ENCODE measurements around the gene CMKLR1.

CMKLR1 gene

DNA sequence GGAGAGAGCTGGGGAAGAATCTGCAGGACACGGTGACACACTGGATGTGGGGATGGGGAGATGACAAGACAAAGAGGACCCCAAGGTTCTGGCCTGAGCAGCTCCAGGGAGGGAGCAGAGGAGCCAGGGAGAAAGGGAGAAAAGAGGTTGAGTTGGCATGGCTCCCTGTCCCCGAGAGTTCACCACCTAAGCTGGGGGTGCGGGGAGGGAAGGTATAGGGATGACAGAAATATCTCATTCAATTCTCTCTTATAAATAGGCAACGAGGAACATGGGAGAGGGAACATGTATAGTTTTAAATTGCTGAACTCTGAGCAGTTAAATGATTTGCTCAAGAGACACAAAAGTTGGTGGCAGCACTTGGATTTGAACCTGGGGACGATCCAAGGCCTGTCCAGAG, 85.1 kb downstream of the CMKLR1 start:
- no peak overlapping the region for H3K4me3 ChIP-seq (replicated peaks; ENCODE audit: low read depth, low read length)
- DNase-seq (ENCODE audit: extremely low read depth, low read depth), result no peak
- TF ChIP-seq, protein P1, sequence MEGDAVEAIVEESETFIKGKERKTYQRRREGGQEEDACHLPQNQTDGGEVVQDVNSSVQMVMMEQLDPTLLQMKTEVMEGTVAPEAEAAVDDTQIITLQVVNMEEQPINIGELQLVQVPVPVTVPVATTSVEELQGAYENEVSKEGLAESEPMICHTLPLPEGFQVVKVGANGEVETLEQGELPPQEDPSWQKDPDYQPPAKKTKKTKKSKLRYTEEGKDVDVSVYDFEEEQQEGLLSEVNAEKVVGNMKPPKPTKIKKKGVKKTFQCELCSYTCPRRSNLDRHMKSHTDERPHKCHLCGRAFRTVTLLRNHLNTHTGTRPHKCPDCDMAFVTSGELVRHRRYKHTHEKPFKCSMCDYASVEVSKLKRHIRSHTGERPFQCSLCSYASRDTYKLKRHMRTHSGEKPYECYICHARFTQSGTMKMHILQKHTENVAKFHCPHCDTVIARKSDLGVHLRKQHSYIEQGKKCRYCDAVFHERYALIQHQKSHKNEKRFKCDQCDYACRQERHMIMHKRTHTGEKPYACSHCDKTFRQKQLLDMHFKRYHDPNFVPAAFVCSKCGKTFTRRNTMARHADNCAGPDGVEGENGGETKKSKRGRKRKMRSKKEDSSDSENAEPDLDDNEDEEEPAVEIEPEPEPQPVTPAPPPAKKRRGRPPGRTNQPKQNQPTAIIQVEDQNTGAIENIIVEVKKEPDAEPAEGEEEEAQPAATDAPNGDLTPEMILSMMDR (IDR thresholded peaks at IDR 0.05; ENCODE audit: low read depth, low read length, missing control alignments), result no peak

DNA sequence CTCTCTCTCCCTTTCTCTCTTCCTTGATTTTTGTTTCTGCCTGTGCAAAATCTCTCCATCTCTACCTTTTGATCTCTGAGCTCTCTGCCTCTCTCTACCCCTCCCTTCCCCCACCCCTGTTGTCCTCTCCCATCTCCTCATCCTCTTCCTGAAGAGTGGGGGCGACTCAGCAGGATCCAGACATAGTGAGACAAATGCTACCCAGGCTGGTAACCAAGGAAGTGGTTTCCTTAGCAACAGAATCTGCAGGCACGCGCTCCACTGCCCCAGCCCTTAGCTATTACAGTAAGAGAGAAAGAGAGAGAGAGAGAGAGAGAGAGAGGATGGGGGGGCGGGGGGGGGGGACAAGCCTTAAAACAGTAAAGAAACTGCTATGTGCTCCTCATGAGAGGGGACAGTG, 85.6 kb downstream of the CMKLR1 start:
- no peak for DNase-seq (ENCODE audit: extremely low read depth, low read depth)
- H3K4me3 ChIP-seq (replicated peaks; ENCODE audit: low read depth, low read length), result no peak overlapping the region
- TF ChIP-seq, protein P1 (IDR thresholded peaks at IDR 0.05; ENCODE audit: low read depth, low read length, missing control alignments), result no peak

DNA sequence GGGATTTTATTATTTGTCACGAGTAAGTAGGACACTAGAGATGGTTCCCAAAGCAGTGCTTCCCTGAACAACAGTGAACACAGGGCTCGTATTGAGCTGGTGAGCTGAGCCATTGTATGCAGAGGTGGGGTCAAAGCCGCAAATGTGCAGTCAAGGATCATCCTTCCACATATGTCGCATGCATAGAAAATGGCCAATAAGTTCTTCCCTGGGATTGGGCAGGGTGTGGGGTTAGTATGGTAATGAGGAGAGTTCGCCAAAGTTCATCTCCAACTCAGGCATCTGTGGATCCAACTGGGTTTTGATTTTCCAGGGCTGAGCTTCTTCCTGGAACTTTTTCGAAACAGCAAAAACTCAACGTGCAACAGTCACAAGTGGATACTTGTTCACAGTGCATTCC, 86.6 kb downstream of the CMKLR1 start:
- TF ChIP-seq, protein P1 (IDR thresholded peaks at IDR 0.05; ENCODE audit: low read depth, low read length, missing control alignments), result no peak
- H3K4me3 ChIP-seq (replicated peaks; ENCODE audit: low read depth, low read length), result no peak overlapping the region
- no peak for DNase-seq (ENCODE audit: extremely low read depth, low read depth)

DNA sequence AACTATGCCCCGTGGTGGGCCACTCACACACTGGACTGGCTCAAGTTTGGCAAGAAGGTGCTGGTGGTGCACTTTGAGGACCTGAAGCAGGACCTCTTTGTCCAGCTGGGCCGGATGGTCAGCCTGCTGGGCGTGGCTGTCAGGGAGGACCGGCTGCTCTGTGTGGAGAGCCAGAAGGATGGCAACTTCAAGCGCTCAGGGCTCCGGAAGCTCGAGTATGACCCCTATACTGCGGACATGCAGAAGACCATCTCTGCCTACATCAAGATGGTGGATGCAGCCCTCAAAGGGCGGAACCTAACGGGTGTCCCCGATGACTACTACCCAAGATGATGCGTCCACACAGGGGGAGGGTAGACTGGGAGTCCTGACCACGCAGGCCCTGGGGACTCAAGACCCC, 91.1 kb downstream of the CMKLR1 start:
- TF ChIP-seq, protein P1 (IDR thresholded peaks at IDR 0.05; ENCODE audit: low read depth, low read length, missing control alignments), result no peak
- H3K4me3 ChIP-seq (replicated peaks; ENCODE audit: low read depth, low read length), result no peak overlapping the region
- no peak for DNase-seq (ENCODE audit: extremely low read depth, low read depth)

DNA sequence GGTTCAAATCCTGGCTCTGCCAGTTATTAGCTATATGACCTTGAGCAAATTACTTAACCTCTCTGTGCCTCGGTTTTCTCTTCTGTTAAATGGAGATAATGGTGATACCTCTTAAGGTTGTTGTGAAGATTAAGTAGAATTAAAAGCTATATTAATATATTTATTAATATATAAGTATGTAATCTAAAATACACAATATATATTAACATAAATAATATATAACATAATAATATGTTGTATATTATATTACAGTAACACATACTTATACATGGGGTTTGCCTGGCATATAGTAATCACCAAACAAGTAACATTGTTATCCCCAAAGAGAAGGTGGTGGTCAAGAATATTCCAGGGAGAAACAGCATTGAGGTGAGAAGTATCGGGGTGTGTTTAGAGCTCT, 92.0 kb downstream of the CMKLR1 start:
- DNase-seq (ENCODE audit: extremely low read depth, low read depth), result no peak
- TF ChIP-seq, protein P1 (IDR thresholded peaks at IDR 0.05; ENCODE audit: low read depth, low read length, missing control alignments), result no peak
- H3K4me3 ChIP-seq (replicated peaks; ENCODE audit: low read depth, low read length), result no peak overlapping the region

DNA sequence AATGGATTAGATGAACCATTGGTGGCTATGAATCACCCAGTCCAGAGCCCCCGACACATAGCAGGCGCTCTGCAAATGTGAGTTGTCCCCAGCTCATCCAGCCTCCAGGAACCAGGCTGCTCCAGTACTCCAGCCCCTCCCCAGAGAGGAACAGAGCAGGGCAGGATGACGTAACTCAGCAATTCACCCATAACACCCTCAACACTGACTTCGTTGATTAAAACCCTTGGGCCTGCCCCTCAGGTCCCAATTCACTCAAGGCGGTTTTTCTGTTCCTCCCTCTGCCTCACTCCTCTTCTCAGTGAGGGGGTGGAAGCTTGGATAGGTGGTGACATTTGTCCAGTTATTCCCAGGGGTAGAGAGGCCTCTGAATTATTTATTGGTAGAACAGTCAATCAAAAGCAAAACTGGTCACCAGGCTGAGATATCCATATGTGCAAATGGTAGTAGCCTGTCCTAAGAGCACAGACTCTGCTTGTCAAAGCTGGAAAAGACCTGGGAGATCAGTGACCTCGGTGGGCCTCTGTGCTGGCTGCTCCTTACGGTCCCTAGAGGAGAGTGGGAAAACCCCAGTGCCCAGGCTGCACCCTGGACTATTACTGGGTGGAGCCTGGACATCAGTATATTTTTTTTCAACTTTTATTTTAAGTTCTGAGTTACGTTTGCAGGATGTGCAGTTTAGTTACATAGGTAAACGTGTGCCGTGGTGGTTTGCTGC, 97.0 kb downstream of the CMKLR1 start:
- TF ChIP-seq, protein P1 (IDR thresholded peaks at IDR 0.05; ENCODE audit: low read depth, low read length, missing control alignments), result no peak
- H3K4me3 ChIP-seq (replicated peaks; ENCODE audit: low read depth, low read length), result no peak overlapping the region
- no peak for DNase-seq (ENCODE audit: extremely low read depth, low read depth)

DNA sequence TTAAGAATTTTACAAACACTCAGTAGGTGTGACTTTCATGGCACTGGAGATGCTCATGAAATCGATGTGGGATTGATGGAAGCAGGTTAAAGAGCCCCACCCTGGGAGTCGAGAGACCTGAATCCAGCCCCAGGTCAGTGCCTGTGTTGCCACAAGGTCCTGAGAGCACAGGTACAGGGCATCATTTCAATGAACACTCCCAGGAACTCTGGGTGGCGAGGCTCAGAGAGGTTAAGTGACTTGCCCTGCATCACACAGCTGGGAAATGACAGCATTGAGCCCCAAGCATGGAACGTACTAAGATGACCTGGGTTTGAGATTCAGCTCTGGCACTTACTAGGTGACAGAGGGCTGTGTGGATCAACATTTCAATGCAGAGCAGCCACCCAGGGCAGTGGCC, 98.2 kb downstream of the CMKLR1 start:
- TF ChIP-seq, protein P1 (IDR thresholded peaks at IDR 0.05; ENCODE audit: low read depth, low read length, missing control alignments), result no peak
- no peak overlapping the region for H3K4me3 ChIP-seq (replicated peaks; ENCODE audit: low read depth, low read length)
- no peak for DNase-seq (ENCODE audit: extremely low read depth, low read depth)
